HG02870 (cell line): ENCODE data around the gene LENG8.

Experiments
- ATAC-seq: cut with Tn5 transposase; IDR thresholded peaks from one replicate; pipeline ENCODE4 v1.9.1; 2021; ENCODE audit warnings: mild to moderate bottlenecking, moderate library complexity; ENCODE audit not compliant: unreplicated experiment

Gene LENG8

GRCh38 chr19:54448774-54449700 is at the start of gene LENG8:
Gene LENG8 (plus strand): TSS chr19:54449199. CDS start chr19:54451345, 2,146 bp downstream.
- peak; percentile 84 for ATAC-seq

- no peak for ATAC-seq
Observed at GRCh38 chr19:54400913-54401312, 48.1 kb upstream of the LENG8 start.

GRCh38 chr19:54403054-54403453 is 45.9 kb upstream of the LENG8 start:
- no peak for ATAC-seq

GRCh38 chr19:54405628-54406027 is 43.4 kb upstream of the LENG8 start:
- no peak for ATAC-seq

GRCh38 chr19:54407780-54408179 is 41.2 kb upstream of the LENG8 start:
- no peak for ATAC-seq

GRCh38 chr19:54408456-54409026 is 40.5 kb upstream of the LENG8 start:
- no peak for ATAC-seq

- no peak for ATAC-seq
Observed at GRCh38 chr19:54411033-54411432, 38.0 kb upstream of the LENG8 start.

- ATAC-seq: no peak
Observed at GRCh38 chr19:54412877-54413276, 36.1 kb upstream of the LENG8 start.

- no peak for ATAC-seq
Observed at GRCh38 chr19:54414156-54414555, 34.8 kb upstream of the LENG8 start.

GRCh38 chr19:54415208-54415900 is 33.6 kb upstream of the LENG8 start, which contains the start of gene TTYH1:
Gene TTYH1 (plus strand): TSS chr19:54415464. CDS start chr19:54415553, 89 bp downstream.
- ATAC-seq: no peak

GRCh38 chr19:54415901-54416673 is 32.9 kb upstream of the LENG8 start:
- no peak for ATAC-seq

- ATAC-seq: no peak
Observed at GRCh38 chr19:54416695-54417491, 32.1 kb upstream of the LENG8 start.

GRCh38 chr19:54418030-54418929 is 30.7 kb upstream of the LENG8 start:
- ATAC-seq: no peak

- no peak for ATAC-seq
Observed at GRCh38 chr19:54418930-54419800, 29.8 kb upstream of the LENG8 start.

GRCh38 chr19:54420068-54420382 is 29.0 kb upstream of the LENG8 start:
- no peak for ATAC-seq

GRCh38 chr19:54420383-54421168 is 28.4 kb upstream of the LENG8 start:
- no peak for ATAC-seq

- ATAC-seq: no peak
Observed at GRCh38 chr19:54421169-54421516, 27.9 kb upstream of the LENG8 start.

- no peak for ATAC-seq
Observed at GRCh38 chr19:54421521-54421920, 27.5 kb upstream of the LENG8 start.
